DOHH2 (cell line): ENCODE results near the gene MARCHF10.
"Not testable (repeated sequence)": the region's sequence is repeated elsewhere in the genome, so short reads cannot be mapped to it uniquely, and the experiment has no call there.

ENCODE experiments used
- H3F3A ChIP-seq: fragments of 200-600 bp; sonication (generic), shearing (Covaris generic); 2 replicates; pipeline ENCODE4 v1.6.0; 2016; ENCODE audit warnings: antibody characterized with exemption, mild to moderate bottlenecking; ENCODE audit not compliant: control insufficient read depth, insufficient read depth
- H3K27ac ChIP-seq: fragments of 200-600 bp; sonication (generic); 2 replicates; pipeline ENCODE4 v1.5.1; 2014; ENCODE audit warnings: low read depth, mild to moderate bottlenecking, low read length, moderate library complexity
- H3K27me3 ChIP-seq: fragments of 200-600 bp; sonication (generic); 2 replicates; pipeline ENCODE4 v1.6.1; 2014; ENCODE audit warnings: mild to moderate bottlenecking, low read length, mixed read lengths; ENCODE audit not compliant: control insufficient read depth
- H3K36me3 ChIP-seq: fragments of 200-600 bp; sonication (generic); 2 replicates; pipeline ENCODE4 v1.6.1; 2014; ENCODE audit warnings: mild to moderate bottlenecking, low read length, moderate library complexity, mixed read lengths; ENCODE audit not compliant: control insufficient read depth
- H3K4me1 ChIP-seq: fragments of 200-600 bp; sonication (generic); 2 replicates; pipeline ENCODE4 v1.6.1; 2014; ENCODE audit warnings: mild to moderate bottlenecking, low read length, mixed read lengths; ENCODE audit not compliant: control insufficient read depth
- H3K4me2 ChIP-seq: fragments of 200-600 bp; sonication (generic); 2 replicates; pipeline ENCODE4 v1.6.0; 2014; ENCODE audit warnings: mild to moderate bottlenecking, low read length, moderate library complexity
- H3K4me3 ChIP-seq: fragments of 200-600 bp; sonication (generic); 2 replicates; pipeline ENCODE4 v1.5.1; 2014; ENCODE audit warnings: mild to moderate bottlenecking, low read length, mixed read lengths
- H3K79me2 ChIP-seq: fragments of 200-600 bp; sonication (generic); 2 replicates; pipeline ENCODE4 v1.6.1; 2014; ENCODE audit warnings: mild to moderate bottlenecking, low read length, mixed read lengths; ENCODE audit not compliant: control insufficient read depth
- H3K9me2 ChIP-seq: fragments of 200-600 bp; sonication (generic); replicated peaks from 2 replicates; pipeline ENCODE4 v1.6.1; 2014; ENCODE audit warnings: mild to moderate bottlenecking, low read length, mixed read lengths; ENCODE audit not compliant: control insufficient read depth
- H3K9me3 ChIP-seq: fragments of 200-600 bp; sonication (generic); 2 replicates; pipeline ENCODE4 v1.6.1; 2014; ENCODE audit warnings: antibody characterized with exemption, low read length, mixed read lengths; ENCODE audit not compliant: control insufficient read depth, insufficient read depth
- H4K20me1 ChIP-seq: fragments of 200-600 bp; sonication (generic); 2 replicates; pipeline ENCODE4 v1.6.0; 2014; ENCODE audit warnings: low read depth, mild to moderate bottlenecking, antibody characterized with exemption, low read length, moderate library complexity; ENCODE audit not compliant: control insufficient read depth, insufficient read depth
- EZH2phosphoT487 ChIP-seq: fragments of 200-600 bp; sonication (generic); IDR thresholded peaks from 2 replicates; pipeline ENCODE4 v1.6.1; 2017; ENCODE audit warnings: borderline replicate concordance, mild to moderate bottlenecking, antibody characterized with exemption, low read length, moderate library complexity, mixed read lengths
- TF ChIP-seq, protein P1 (sequence below): fragments of 200-600 bp; sonication (generic); IDR thresholded peaks from one replicate; pipeline ENCODE4 v1.5.1; 2014; ENCODE audit warnings: antibody characterized with exemption, mild to moderate bottlenecking, low read depth, low read length; ENCODE audit not compliant: poor library complexity, severe bottlenecking

Gene MARCHF10

GRCh38 chr17:62787366-62787765, 20.7 kb downstream of the MARCHF10 start:
- Histone ChIP-seq H3K9me2 (no peaks in the 10 kb centered on the region), H3K4me2 (no peak overlapping the region), H3K36me3 (no peaks in the 10 kb centered on the region), H4K20me1 (no peaks in the 10 kb centered on the region), H3K4me1 (no peaks in the 10 kb centered on the region), H3K79me2 (no peaks in the 10 kb centered on the region), H3F3A (no peaks in the 10 kb centered on the region), H3K9me3 (no peaks in the 10 kb centered on the region; the same call in 1 of the 2 replicates), H3K27ac (no peak overlapping the region), H3K27me3 (no peaks in the 10 kb centered on the region), H3K4me3 (no peak overlapping the region)
- TF ChIP-seq, protein P1, sequence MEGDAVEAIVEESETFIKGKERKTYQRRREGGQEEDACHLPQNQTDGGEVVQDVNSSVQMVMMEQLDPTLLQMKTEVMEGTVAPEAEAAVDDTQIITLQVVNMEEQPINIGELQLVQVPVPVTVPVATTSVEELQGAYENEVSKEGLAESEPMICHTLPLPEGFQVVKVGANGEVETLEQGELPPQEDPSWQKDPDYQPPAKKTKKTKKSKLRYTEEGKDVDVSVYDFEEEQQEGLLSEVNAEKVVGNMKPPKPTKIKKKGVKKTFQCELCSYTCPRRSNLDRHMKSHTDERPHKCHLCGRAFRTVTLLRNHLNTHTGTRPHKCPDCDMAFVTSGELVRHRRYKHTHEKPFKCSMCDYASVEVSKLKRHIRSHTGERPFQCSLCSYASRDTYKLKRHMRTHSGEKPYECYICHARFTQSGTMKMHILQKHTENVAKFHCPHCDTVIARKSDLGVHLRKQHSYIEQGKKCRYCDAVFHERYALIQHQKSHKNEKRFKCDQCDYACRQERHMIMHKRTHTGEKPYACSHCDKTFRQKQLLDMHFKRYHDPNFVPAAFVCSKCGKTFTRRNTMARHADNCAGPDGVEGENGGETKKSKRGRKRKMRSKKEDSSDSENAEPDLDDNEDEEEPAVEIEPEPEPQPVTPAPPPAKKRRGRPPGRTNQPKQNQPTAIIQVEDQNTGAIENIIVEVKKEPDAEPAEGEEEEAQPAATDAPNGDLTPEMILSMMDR, result no peak
- TF ChIP-seq EZH2phosphoT487, result no peak

GRCh38 chr17:62786646-62787045, 21.5 kb downstream of the MARCHF10 start:
- no peaks in the 10 kb centered on the region for H3K79me2 ChIP-seq
- H3K4me3 ChIP-seq, result no peak overlapping the region
- H3F3A ChIP-seq, result no peaks in the 10 kb centered on the region
- H3K9me2 ChIP-seq, result no peaks in the 10 kb centered on the region
- no peaks in the 10 kb centered on the region for H3K27me3 ChIP-seq
- H3K27ac ChIP-seq, result no peak overlapping the region
- H3K4me2 ChIP-seq, result no peak overlapping the region
- TF ChIP-seq, protein P1, result no peak
- TF ChIP-seq EZH2phosphoT487, result no peak
- H3K9me3 ChIP-seq, result no peaks in the 10 kb centered on the region; the same call in 1 of the 2 replicates
- H3K36me3 ChIP-seq, result no peaks in the 10 kb centered on the region
- H4K20me1 ChIP-seq, result no peaks in the 10 kb centered on the region
- H3K4me1 ChIP-seq, result no peaks in the 10 kb centered on the region

- H3K9me3 ChIP-seq, H4K20me1 ChIP-seq, H3K4me1 ChIP-seq, H3K27me3 ChIP-seq, H3K27ac ChIP-seq, H3K4me3 ChIP-seq, H3K36me3 ChIP-seq, H3F3A ChIP-seq, H3K9me2 ChIP-seq, H3K79me2 ChIP-seq, H3K4me2 ChIP-seq: not testable (repeated sequence)
Measured at GRCh38 chr17:62785983-62786382, 22.1 kb downstream of the MARCHF10 start.

GRCh38 chr17:62782730-62783270, 25.3 kb downstream of the MARCHF10 start:
- no peak overlapping the region for H3K4me3 ChIP-seq
- no peaks in the 10 kb centered on the region for H3K79me2 ChIP-seq
- H3K9me2 ChIP-seq, result no peaks in the 10 kb centered on the region
- H3K27me3 ChIP-seq, result no peaks in the 10 kb centered on the region
- H3K36me3 ChIP-seq, result no peaks in the 10 kb centered on the region
- H3K27ac ChIP-seq, result no peak overlapping the region
- no peaks in the 10 kb centered on the region; the same call in 1 of the 2 replicates for H3K9me3 ChIP-seq
- no peak overlapping the region for H3K4me2 ChIP-seq
- no peaks in the 10 kb centered on the region for H3K4me1 ChIP-seq
- no peak for TF ChIP-seq EZH2phosphoT487
- TF ChIP-seq, protein P1, result no peak
- H3F3A ChIP-seq, result no peaks in the 10 kb centered on the region
- no peaks in the 10 kb centered on the region for H4K20me1 ChIP-seq
